ENCODE measurements around the gene RNASEH2B.

DNA sequence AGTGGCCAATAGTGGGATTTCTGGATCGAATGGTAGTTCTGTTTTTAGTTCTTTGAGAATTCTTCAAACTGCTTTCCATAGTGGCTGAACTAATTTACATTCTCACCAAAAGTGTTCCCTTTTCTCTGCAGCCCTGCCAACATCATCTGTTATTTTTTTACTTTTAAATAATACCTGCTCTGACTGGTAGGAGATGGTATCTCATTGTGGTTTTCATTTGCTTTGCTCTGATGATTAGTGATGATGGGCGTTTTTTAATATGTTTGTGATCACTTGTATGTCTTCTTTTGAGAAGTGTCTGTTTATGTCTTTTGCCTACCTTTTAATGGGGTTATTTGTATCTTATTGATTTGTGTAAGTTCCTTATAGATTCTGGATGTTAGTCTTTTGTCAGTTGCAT, 48.0 kb downstream of the RNASEH2B start:
- TF ChIP-seq, protein P1, sequence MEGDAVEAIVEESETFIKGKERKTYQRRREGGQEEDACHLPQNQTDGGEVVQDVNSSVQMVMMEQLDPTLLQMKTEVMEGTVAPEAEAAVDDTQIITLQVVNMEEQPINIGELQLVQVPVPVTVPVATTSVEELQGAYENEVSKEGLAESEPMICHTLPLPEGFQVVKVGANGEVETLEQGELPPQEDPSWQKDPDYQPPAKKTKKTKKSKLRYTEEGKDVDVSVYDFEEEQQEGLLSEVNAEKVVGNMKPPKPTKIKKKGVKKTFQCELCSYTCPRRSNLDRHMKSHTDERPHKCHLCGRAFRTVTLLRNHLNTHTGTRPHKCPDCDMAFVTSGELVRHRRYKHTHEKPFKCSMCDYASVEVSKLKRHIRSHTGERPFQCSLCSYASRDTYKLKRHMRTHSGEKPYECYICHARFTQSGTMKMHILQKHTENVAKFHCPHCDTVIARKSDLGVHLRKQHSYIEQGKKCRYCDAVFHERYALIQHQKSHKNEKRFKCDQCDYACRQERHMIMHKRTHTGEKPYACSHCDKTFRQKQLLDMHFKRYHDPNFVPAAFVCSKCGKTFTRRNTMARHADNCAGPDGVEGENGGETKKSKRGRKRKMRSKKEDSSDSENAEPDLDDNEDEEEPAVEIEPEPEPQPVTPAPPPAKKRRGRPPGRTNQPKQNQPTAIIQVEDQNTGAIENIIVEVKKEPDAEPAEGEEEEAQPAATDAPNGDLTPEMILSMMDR (IDR thresholded peaks at IDR 0.05; ENCODE audit: low read depth, low read length): no peak
- no peak for TF ChIP-seq MYC (IDR thresholded peaks at IDR 0.05; ENCODE audit: low read depth, low read length)
- TF ChIP-seq POLR2A (IDR thresholded peaks at IDR 0.05; ENCODE audit: extremely low read depth, insufficient read length): no peak

All from NB4 (cell line).